Bronchial epithelial cell (primary cell): Measurements from ENCODE around the gene TLCD1. TPM values are rescaled to one million over a fixed set of nuclear protein-coding genes. Genes with fewer than 3 reads are reported as not detected.

Source experiments
- DNase-seq: peaks from one replicate; pipeline ENCODE4 v3.0.0-alpha.2; 2010; ENCODE audit warnings: low read depth
- FAIRE-seq: peaks from 2 replicates; lab custom pipeline; 2011; peaks lifted over from hg19 to GRCh38; lab: Jason Lieb, UNC
- H3K27me3 ChIP-seq: 2 replicates; pipeline ENCODE4 v1.5.1; 2011; ENCODE audit warnings: low read length; ENCODE audit not compliant: control insufficient read depth, insufficient read depth
- H3K36me3 ChIP-seq: 2 replicates; pipeline ENCODE4 v1.5.1; 2011; ENCODE audit warnings: low read length; ENCODE audit not compliant: control insufficient read depth, insufficient read depth
- H3K4me3 ChIP-seq: 2 replicates; pipeline ENCODE4 v1.5.1; 2011; ENCODE audit warnings: mild to moderate bottlenecking, low read depth, low read length, control low read depth
- total RNA-seq: library from RNA; depleted of rRNA; stranded (reverse); fragments of >200 nt; gene quantifications from 2 replicates; pipeline ENCODE4 v1.2.1, GENCODE V29; 2014
- TF ChIP-seq, protein P1 (sequence below): IDR thresholded peaks from 2 replicates; pipeline ENCODE4 v1.5.1; 2011; ENCODE audit warnings: mild to moderate bottlenecking, moderate library complexity, low read length, control low read depth, inconsistent platforms; ENCODE audit not compliant: insufficient read depth, severe bottlenecking

Gene TLCD1
- total RNA-seq, 1 donor from 2014 or later = 7.4 TPM

- Histone ChIP-seq H3K36me3 (peaks cover 18% of the 10 kb centered on the region), H3K27me3 (no peaks in the 10 kb centered on the region), H3K4me3 (no peak overlapping the region)
- FAIRE-seq = no peak
- no peak for DNase-seq
- TF ChIP-seq, protein P1, sequence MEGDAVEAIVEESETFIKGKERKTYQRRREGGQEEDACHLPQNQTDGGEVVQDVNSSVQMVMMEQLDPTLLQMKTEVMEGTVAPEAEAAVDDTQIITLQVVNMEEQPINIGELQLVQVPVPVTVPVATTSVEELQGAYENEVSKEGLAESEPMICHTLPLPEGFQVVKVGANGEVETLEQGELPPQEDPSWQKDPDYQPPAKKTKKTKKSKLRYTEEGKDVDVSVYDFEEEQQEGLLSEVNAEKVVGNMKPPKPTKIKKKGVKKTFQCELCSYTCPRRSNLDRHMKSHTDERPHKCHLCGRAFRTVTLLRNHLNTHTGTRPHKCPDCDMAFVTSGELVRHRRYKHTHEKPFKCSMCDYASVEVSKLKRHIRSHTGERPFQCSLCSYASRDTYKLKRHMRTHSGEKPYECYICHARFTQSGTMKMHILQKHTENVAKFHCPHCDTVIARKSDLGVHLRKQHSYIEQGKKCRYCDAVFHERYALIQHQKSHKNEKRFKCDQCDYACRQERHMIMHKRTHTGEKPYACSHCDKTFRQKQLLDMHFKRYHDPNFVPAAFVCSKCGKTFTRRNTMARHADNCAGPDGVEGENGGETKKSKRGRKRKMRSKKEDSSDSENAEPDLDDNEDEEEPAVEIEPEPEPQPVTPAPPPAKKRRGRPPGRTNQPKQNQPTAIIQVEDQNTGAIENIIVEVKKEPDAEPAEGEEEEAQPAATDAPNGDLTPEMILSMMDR = no peak
Observed at GRCh38 chr17:28705728-28706334, 20.2 kb downstream of the TLCD1 start.

DNA sequence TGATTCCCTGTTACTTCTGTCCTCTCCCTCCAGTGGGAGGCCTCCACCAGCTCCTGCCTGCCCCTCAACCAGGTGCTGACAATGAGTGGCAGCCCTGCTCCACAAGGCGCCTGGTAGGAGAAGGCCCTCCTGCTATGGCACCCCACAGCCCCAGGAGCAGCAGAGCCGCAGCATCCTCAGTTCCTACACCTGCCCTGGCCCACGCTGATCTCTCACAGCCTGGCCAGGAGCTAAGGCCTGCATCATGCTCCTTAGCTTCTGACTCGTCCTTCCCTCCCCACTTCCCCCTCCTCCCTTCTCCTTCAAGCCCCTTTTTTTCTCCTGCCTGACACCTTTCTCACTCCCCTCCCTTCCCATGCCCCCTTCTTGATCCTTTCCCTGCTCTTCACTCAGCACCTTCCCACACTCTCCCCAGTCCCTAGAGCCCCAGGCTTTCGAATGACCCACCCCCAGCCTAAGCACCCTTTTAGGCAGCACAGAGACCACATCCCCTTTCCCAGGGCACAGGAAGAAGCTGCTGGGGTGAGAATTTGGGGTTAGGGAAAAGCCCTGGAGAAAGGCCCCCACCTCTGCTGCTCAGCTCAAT, 20.9 kb downstream of the TLCD1 start:
- FAIRE-seq (no peak), DNase-seq (no peak)
- TF ChIP-seq, protein P1 = no peak

GRCh38 chr17:28704219-28704858, 21.7 kb downstream of the TLCD1 start:
- H3K4me3 ChIP-seq = no peak overlapping the region
- peaks cover 30% of the 10 kb centered on the region for H3K36me3 ChIP-seq
- TF ChIP-seq, protein P1 = no peak
- no peaks in the 10 kb centered on the region for H3K27me3 ChIP-seq
- DNase-seq (no peak), FAIRE-seq (no peak)

More for the DNA sequence above, 20.9 kb downstream of the TLCD1 start:
- no peaks in the 10 kb centered on the region for H3K27me3 ChIP-seq
- no peak overlapping the region for H3K4me3 ChIP-seq
- H3K36me3 ChIP-seq = peaks cover 25% of the 10 kb centered on the region

GRCh38 chr17:28703552-28704218, 22.3 kb downstream of the TLCD1 start:
- H3K27me3 ChIP-seq = no peaks in the 10 kb centered on the region

DNA sequence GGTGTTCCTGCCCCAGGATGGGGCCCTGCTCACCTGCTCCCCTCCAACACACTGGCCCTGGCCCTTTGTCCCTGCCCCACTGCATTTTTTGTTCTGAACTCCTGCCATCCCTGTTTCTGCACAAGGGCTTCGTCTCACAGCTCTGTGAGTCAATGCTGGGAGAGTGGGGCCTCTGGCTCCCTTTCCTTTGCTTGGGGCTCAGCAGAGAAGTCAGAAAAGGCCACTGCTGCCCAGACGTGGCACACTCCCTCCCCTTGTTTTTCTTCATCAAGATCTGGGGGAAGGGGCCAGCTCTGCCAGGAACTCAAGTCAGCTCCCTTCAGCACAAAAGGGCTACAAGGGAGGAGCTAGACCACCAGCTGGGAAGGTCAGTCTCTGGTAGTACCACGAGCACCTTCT, 23.3 kb downstream of the TLCD1 start:
- FAIRE-seq (no peak), DNase-seq (no peak)
- H3K27me3 ChIP-seq = no peaks in the 10 kb centered on the region
- TF ChIP-seq, protein P1 = no peak
- peaks cover 39% of the 10 kb centered on the region for H3K36me3 ChIP-seq
- no peak overlapping the region for H3K4me3 ChIP-seq

More at GRCh38 chr17:28703552-28704218, 22.3 kb downstream of the TLCD1 start:
- TF ChIP-seq, protein P1 = no peak
- no peak for FAIRE-seq
- DNase-seq = no peak
- Histone ChIP-seq H3K4me3 (no peak overlapping the region), H3K36me3 (peaks cover 32% of the 10 kb centered on the region)
